ENCODE measurements around the gene TPRA1.

The TPRA1 gene

GRCh38 chr3:127590593-127591465 lies at the start of gene TPRA1:
Gene TPRA1 (minus strand): TSS chr3:127590733. CDS start chr3:127580146, 10,587 bp downstream.
- peak; percentile 73 for DNase-seq

- no peak for DNase-seq
Measured at GRCh38 chr3:127640042-127640355, 49.5 kb upstream of the TPRA1 start.

- no peak for DNase-seq
Measured at GRCh38 chr3:127639173-127640041, 48.9 kb upstream of the TPRA1 start.

GRCh38 chr3:127637971-127638370 lies 47.4 kb upstream of the TPRA1 start:
- DNase-seq, result no peak

- no peak for DNase-seq
Measured at GRCh38 chr3:127637546-127637945, 47.0 kb upstream of the TPRA1 start.

- no peak for DNase-seq
Measured at GRCh38 chr3:127634653-127635052, 44.1 kb upstream of the TPRA1 start.

- DNase-seq, result no peak
Measured at GRCh38 chr3:127632035-127632820, 41.7 kb upstream of the TPRA1 start.

- no peak for DNase-seq
Measured at GRCh38 chr3:127630811-127631714, 40.5 kb upstream of the TPRA1 start.

- DNase-seq, result peak; percentile 16
Measured at GRCh38 chr3:127629467-127630403, 39.2 kb upstream of the TPRA1 start.

GRCh38 chr3:127628788-127629466 lies 38.4 kb upstream of the TPRA1 start, which contains the start of gene PODXL2:
Gene PODXL2 (plus strand): TSS chr3:127629185. CDS start chr3:127629220, 35 bp downstream.
- DNase-seq, result peak; percentile 21

- no peak for DNase-seq
Measured at GRCh38 chr3:127628426-127628787, 37.9 kb upstream of the TPRA1 start.

- DNase-seq, result no peak
Measured at GRCh38 chr3:127625821-127626220, 35.3 kb upstream of the TPRA1 start.

- DNase-seq, result no peak
Measured at GRCh38 chr3:127624063-127624462, 33.5 kb upstream of the TPRA1 start.

GRCh38 chr3:127622772-127623576 lies 32.4 kb upstream of the TPRA1 start:
- DNase-seq, result no peak

GRCh38 chr3:127622031-127622430 lies 31.5 kb upstream of the TPRA1 start:
- no peak for DNase-seq

GRCh38 chr3:127620637-127621375 lies 30.3 kb upstream of the TPRA1 start:
- no peak for DNase-seq

GRCh38 chr3:127618891-127619290 lies 28.4 kb upstream of the TPRA1 start:
- DNase-seq, result no peak

- no peak for DNase-seq
Measured at GRCh38 chr3:127616836-127617605, 26.5 kb upstream of the TPRA1 start.
